Measurements from ENCODE around the gene FAM120A.

Gene FAM120A

GRCh38 chr9:93597871-93598646 lies 146.6 kb downstream of the FAM120A start:
- no peak for DNase-seq

DNA sequence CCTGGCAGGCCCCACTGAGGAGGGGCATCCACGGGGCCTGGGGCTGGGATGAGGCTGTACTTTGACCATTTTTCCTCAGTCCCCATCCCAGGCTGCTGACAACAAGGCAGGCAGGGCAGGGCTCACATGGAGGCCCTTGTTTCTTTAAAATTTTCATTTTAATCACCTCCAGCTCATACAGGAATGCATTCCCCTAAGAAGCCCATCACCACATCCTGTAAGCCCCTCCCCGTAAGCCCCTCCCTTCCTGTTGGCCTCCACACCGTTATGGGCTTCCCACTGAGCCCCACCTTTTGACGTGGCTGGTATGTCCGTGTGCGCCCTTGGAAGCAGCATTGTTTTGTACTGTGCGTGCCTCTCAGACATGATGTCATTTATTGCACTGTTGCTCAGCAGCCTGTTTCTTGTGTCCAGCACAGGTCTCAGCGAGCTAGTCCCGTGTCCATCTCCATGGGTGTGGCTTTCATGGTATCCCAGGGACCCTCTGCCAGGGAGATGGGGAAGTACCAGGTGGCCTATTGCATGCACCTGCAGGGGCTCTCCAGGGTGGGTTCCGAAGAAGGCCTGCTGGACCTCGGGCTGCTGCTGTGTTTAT lies 147.3 kb downstream of the FAM120A start:
- no peak for DNase-seq

- DNase-seq, result no peak
These were observed 148.3 kb downstream of the FAM120A start for GRCh38 chr9:93599571-93600403.

DNA sequence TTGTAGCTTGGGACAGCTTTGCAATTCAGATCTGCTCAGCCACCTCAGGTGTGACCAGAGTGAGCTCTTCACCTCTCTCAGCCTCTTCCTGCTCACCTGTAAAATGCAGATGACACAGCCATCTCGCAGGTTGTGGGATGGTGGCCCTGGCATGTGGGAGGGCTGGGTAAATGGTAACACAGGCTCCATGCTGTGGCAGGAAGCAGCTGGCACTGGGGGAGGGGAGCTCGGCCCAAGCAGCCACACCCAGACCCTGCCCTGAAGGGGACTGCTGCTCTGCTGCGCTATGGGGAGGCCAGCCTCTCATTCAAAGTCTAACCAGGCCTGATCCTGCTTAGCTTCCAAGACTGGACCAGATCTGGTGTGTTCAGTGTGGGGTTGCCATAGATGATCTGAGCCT lies 149.0 kb downstream of the FAM120A start:
- no peak for DNase-seq

DNA sequence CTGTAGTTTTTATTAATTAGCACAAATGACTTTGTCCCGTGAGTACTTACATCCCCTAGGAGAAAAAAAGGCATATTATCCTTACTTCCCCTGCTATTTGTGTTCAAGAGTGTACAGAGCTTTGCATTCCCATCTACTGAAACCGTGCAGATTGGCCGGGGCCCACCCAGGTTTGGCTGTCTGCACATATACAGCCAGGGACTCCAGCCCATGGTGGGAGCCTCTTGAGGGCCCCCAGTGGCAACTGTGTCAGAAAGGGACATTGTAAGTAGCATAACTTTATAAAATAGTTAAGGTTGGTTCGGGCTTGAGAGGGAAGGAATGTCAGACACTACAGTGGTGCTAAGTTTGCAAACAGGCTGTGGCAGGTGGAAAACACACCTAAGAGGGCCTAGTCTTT lies 149.6 kb downstream of the FAM120A start:
- DNase-seq, result no peak

DNA sequence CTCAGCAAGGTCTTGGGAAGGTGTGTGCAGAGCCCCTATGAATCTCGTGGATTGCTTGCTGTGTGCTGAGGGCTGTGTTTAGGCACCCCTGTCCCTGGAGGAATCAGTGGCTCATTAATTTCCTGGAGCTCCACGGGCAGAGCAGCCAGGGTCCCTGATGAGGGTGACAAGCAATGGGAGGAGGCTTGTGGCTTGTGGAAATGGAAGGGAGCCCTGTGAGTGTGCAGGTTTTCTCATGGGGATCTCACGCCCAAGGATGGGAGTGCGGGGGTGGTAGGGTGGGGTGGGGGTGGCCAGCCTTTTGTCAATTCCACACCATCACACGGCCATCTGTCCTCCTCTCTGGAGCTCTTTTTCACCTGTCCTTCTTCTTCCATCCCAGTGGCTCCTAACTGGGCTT lies 150.2 kb downstream of the FAM120A start:
- no peak for DNase-seq

GRCh38 chr9:93603011-93603410 lies 151.5 kb downstream of the FAM120A start:
- DNase-seq, result no peak

DNA sequence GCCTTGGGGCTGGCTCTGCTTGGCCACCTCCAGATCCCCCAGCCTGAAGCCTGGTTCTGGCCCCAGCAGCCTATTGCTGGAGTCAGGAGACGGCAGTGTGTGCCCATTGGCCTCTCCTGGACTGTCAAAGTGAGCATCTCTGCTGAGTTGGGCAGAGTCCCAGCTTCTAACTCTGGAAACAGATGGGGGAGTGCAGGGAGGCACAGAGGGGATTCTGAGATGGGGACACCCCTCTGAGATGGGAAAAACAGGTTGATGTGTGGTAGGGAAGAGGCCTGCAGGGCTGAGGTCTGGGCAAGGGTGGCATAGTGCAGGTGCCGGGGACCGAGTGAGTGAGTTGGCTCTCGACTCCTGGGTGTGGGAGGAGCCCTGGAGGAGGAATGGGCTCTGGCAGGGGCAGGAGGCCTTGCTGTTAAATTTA lies 152.4 kb downstream of the FAM120A start:
- DNase-seq, result no peak

GRCh38 chr9:93606187-93606586 lies 154.7 kb downstream of the FAM120A start:
- DNase-seq, result no peak

DNA sequence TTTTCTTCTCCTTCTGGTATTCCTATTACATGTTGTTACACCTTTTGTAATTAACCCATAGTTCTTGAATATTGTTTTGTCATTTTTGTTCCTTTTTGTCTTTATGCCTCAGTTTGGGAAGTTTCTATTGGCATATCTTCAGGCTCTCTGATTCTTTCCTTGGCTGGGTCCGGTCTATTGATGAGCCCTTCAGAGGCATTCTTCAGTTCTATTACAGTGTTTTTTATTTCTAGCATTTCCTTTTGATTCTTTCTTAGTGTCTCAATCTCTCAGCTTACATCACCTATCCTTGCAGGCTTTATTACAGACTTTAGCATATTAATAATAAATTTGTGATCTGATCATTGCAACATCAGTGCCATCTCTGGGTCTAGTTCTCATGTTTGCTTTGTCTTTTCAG lies 158.7 kb downstream of the FAM120A start:
- no peak for DNase-seq

DNA sequence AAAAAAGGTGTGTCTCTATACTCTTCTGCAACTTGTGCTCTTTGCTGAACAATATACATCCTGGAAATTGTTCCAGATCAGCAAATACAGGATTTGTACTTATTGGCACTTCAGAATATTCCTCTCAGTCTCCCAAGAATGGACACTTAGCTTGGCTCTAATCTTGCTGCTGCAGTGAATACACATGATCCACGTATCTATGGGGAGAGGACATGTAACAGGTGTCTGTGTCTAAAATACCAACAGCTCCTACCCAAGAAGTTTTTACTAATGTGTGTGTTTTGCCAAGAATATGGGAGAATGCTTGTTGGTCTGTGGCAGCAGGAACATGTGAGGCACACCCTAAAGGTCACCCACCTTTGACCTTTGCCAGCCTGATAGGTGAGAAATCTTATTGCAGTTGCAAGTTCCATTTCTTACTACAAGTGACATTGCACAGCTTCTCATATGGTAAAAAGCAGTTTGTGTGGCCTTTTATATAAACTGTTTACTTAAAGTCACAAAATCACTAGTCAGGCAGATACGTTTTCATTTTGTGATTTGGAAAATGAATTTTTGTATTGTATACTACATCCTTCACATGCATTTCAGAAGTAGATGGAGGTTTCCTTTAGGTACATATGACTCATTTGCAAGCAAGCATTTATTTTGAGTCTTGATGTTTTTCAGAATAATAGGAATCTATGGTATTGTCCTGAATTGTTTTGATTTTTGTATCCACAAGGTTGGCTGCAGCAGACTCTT lies 160.7 kb downstream of the FAM120A start:
- no peak for DNase-seq

GRCh38 chr9:93612796-93613154 lies 161.3 kb downstream of the FAM120A start:
- DNase-seq, result no peak

GRCh38 chr9:93613174-93613573 lies 161.7 kb downstream of the FAM120A start:
- DNase-seq, result no peak

DNA sequence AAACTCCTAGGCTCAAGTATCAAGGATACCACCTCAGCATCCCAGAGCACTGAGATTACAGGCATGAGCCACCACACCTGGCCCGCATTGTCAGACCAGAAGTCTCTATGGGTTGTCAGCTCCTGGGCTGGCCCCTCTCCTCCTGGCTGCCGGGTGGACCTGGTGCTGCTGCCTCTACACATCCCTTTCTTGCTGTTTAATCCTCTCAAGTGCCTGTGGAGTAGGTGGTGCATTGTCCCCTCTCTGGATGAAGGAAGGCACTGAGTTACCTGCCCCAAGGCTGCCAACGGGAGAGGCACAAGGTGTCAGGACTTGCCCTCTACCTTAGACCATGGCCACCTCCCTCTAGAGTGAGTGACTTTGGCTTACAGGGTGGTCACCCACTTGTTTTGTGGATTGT lies 162.3 kb downstream of the FAM120A start:
- no peak for DNase-seq

DNA sequence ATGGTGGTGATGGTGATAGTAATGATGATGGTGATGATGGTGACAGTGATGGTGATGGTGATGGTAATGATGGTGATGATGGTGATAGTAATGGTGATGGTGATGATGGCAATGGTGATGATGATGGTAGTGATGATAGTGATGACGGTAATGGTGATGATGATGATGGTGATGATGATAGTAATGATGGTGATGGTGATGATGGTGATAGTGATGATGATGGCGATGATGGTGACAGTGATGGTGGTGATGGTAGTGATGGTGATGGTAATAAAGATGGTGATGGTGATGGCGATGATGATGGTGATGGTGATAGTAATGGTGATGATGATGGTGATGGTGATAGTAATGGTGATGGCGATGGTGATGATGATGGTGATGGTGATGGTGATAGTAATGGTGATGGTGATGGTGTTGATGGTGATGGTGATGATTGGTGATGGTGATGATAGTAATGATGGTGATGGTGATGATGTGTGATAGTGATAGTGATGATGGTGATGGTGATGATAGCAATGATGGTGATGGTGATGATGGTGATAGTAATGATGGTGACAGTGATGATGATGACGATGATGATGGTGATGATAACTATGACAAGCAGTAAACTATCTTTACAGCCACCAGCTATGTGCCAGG lies 163.5 kb downstream of the FAM120A start:
- DNase-seq, result no peak
